MCF 10A (cell line): Measurements from ENCODE around the gene UBTD1. TPM values are rescaled to one million over a fixed set of nuclear protein-coding genes. Genes with fewer than 3 reads are reported as not detected.
A peak's percentile ranks its signal among the peaks of the same experiment; 100 is the strongest.

Experiments
- BruUV-seq: library from RNA; stranded (reverse); fragments of 400-500 nt; replicated peaks from 2 replicates; lab custom pipeline; 2021; lab: Mats Ljungman, UMichigan
- CTCF ChIA-PET: fragments of 300-600 bp; sonication (Branson Sonifier 250); formaldehyde crosslinking; extraction: SDS; loops from one replicate; lab custom pipeline; 2021; ENCODE audit warnings: antibody characterized with exemption, inconsistent platforms; lab: Yijun Ruan, JAX
- POLR2A ChIA-PET: fragments of 300-600, 350-650 bp; sonication (Branson Sonifier 250); formaldehyde crosslinking; extraction: SDS; loops from one replicate; lab custom pipeline; 2020; ENCODE audit warnings: antibody characterized with exemption, inconsistent platforms; lab: Yijun Ruan, JAX
- DNase-seq: peaks from one replicate; pipeline ENCODE4 v3.0.0-alpha.2; 2018; ENCODE audit not compliant: unreplicated experiment
- H3K27ac Mint-ChIP-seq: one replicate; pipeline ENCODE4 v1.8.0; 2022; ENCODE audit warnings: mild to moderate bottlenecking, low read depth, mixed read lengths; ENCODE audit not compliant: unreplicated experiment
- H3K27me3 Mint-ChIP-seq: one replicate; pipeline ENCODE4 v1.8.0; 2022; ENCODE audit warnings: mixed read lengths; ENCODE audit not compliant: insufficient read depth, unreplicated experiment
- H3K36me3 Mint-ChIP-seq: one replicate; pipeline ENCODE4 v1.8.0; 2022; ENCODE audit warnings: mild to moderate bottlenecking, moderate library complexity, mixed read lengths; ENCODE audit not compliant: insufficient read depth, unreplicated experiment
- H3K4me1 Mint-ChIP-seq: one replicate; pipeline ENCODE4 v1.8.0; 2022; ENCODE audit warnings: mixed read lengths; ENCODE audit not compliant: insufficient read depth, unreplicated experiment
- H3K4me3 Mint-ChIP-seq: one replicate; pipeline ENCODE4 v1.8.0; 2022; ENCODE audit warnings: mild to moderate bottlenecking, moderate library complexity, mixed read lengths; ENCODE audit not compliant: unreplicated experiment
- H3K9me3 Mint-ChIP-seq: one replicate; pipeline ENCODE4 v1.8.0; 2022; ENCODE audit warnings: mixed read lengths; ENCODE audit not compliant: unreplicated experiment
- CTCF ChIP-seq: fragments of 200-600 bp; IDR thresholded peaks from one replicate; pipeline ENCODE4 v1.8.0; 2022; ENCODE audit warnings: antibody characterized with exemption, mild to moderate bottlenecking; ENCODE audit not compliant: unreplicated experiment
- intact Hi-C: fragments of 100-400 bp; cut with micrococcal nuclease; formaldehyde crosslinking; loops from 2 replicates; pipeline ENCODE4 v1.14.1; 2022
- total RNA-seq: library from RNA; stranded (reverse); gene quantifications from 2 replicates; pipeline ENCODE4 v1.2.3, GENCODE V29; 2022

Gene UBTD1
- total RNA-seq, 1 experiment from 2014 or later: 7.2 TPM

DNA sequence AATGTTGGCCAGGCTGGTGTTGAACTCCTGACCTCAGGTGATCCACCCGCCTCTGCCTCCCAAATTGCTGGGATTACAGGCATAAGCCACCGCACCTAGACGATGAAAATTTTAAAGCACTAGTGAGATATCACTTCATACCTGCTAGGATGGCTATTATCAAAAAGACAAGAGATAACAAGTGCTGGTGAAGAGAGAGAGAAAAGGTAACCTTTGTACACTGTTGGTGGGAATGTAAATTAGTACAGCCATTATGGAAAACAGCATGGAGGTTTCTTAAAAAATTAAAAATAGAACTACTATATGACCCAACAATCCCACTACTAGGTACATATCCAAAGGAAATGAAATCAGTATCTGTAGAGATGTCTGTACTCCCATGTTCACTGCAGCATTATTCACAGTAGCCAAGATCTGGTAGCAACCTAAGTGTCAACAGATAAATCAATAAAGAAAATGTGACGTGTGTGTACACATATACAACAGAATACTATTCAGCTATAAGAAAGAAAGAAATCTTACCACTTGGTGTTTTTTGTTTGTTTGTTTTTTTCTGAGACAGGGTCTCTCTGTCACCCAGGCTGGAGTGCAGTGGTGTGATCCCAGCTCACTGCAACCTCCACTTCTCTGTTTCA lies 13.0 kb upstream of the UBTD1 start:
- H3K36me3 Mint-ChIP-seq: peaks cover 34% of the 10 kb centered on the region
- POLR2A ChIA-PET: interaction anchor here (1.7 kb wide), 1 partner anchor 12 kb away, joined by 9 read pairs; no protein-coding TSS in a partner anchor
- BruUV-seq: no TSS peak
- TF ChIP-seq CTCF: no peak
- no peak overlapping the region for H3K4me3 Mint-ChIP-seq
- peaks cover 30% of the 10 kb centered on the region for H3K4me1 Mint-ChIP-seq
- H3K9me3 Mint-ChIP-seq: no peaks in the 10 kb centered on the region
- intact Hi-C loops: no loop called here
- H3K27me3 Mint-ChIP-seq: no peaks in the 10 kb centered on the region
- peak overlapping the region; percentile 49 for H3K27ac Mint-ChIP-seq
- CTCF ChIA-PET: interaction anchor here (0.6 kb wide), 1 partner anchor 37 kb away, joined by 9 read pairs; no protein-coding TSS in a partner anchor
- DNase-seq: no peak

- ChIA-PET POLR2A (interaction anchor here (0.8 to 1.3 kb wide), 3 partner anchors 9 to 22 kb away, joined by 3 to 5 read pairs (median 5); no protein-coding TSS in a partner anchor), CTCF (interaction anchor here (0.6 to 1.7 kb wide), 7 partner anchors 9 to 184 kb away, joined by 3 to 6 read pairs (median 3); no protein-coding TSS in a partner anchor)
- intact Hi-C loops: loop anchor here (10.0 kb wide), 1 partner anchor 46 kb away; the partner anchor contains the start of genes EXOSC1 and ZDHHC16
- DNase-seq: no peak
- Mint-ChIP-seq H3K36me3 (peaks cover 15% of the 10 kb centered on the region), H3K27me3 (no peaks in the 10 kb centered on the region), H3K27ac (peak overlapping the region; percentile 80), H3K9me3 (no peaks in the 10 kb centered on the region), H3K4me1 (peaks cover 36% of the 10 kb centered on the region), H3K4me3 (no peak overlapping the region)
- TF ChIP-seq CTCF: no peak
- BruUV-seq: no TSS peak
Observed at GRCh38 chr10:97490592-97490991, 8.1 kb upstream of the UBTD1 start.

DNA sequence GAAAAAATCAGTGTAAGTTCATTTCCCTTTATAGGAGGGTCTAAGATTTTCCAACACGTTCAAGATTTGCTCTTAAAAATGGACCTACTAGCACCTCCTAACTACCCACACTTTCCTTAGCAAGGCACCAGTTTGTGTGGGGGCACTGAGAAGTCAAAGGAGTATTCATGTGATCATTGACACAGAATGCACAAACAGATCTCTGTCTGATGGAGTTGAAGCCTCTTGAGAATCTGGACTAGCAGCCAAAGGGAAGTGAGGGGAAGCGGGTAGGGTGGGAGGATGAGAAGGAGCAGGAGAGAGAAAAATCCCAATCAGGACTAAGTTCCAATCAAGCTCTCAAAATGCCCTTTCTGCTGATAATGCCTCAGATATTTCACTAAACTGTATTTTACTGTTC lies 4.6 kb upstream of the UBTD1 start:
- no peak for DNase-seq
- H3K27ac Mint-ChIP-seq: no peak overlapping the region
- no TSS peak for BruUV-seq

More for the DNA sequence above, 4.6 kb upstream of the UBTD1 start:
- no peak overlapping the region for H3K4me3 Mint-ChIP-seq
- intact Hi-C loops: loop anchor here (10.0 kb wide), 1 partner anchor 49 kb away; the partner anchor contains the start of genes EXOSC1 and ZDHHC16
- no peaks in the 10 kb centered on the region for H3K27me3 Mint-ChIP-seq
- no peak for TF ChIP-seq CTCF
- ChIA-PET POLR2A (interaction anchor here (0.6 to 1.7 kb wide), 4 partner anchors 13 to 90 kb away, joined by 3 to 7 read pairs (median 4); partner anchors contain the start of gene HOGA1), CTCF (interaction anchor here (0.6 to 2.3 kb wide), 9 partner anchors 13 to 118 kb away, joined by 3 to 10 read pairs (median 4); no protein-coding TSS in a partner anchor)
- peaks cover 22% of the 10 kb centered on the region for H3K4me1 Mint-ChIP-seq
- H3K36me3 Mint-ChIP-seq: peaks cover 14% of the 10 kb centered on the region
- H3K9me3 Mint-ChIP-seq: no peaks in the 10 kb centered on the region
